GM12891 (cell line): ENCODE data around the gene WSCD2.

Experiments used
- POLR2A ChIP-seq: IDR thresholded peaks from 2 replicates; pipeline ENCODE4 v1.6.1; 2011; ENCODE audit warnings: low read depth, low read length, control low read depth
- POLR2AphosphoS5 ChIP-seq: IDR thresholded peaks from 2 replicates; pipeline ENCODE4 v1.6.1; 2011; ENCODE audit warnings: low read depth, low read length, control low read depth
- POU2F2 ChIP-seq: IDR thresholded peaks from 2 replicates; pipeline ENCODE4 v1.6.1; 2011; ENCODE audit warnings: low read depth, mild to moderate bottlenecking, control low read depth, low read length, moderate library complexity
- TAF1 ChIP-seq: IDR thresholded peaks from 2 replicates; pipeline ENCODE4 v1.6.1; 2011; ENCODE audit warnings: low read depth, low read length, control low read depth

DNA sequence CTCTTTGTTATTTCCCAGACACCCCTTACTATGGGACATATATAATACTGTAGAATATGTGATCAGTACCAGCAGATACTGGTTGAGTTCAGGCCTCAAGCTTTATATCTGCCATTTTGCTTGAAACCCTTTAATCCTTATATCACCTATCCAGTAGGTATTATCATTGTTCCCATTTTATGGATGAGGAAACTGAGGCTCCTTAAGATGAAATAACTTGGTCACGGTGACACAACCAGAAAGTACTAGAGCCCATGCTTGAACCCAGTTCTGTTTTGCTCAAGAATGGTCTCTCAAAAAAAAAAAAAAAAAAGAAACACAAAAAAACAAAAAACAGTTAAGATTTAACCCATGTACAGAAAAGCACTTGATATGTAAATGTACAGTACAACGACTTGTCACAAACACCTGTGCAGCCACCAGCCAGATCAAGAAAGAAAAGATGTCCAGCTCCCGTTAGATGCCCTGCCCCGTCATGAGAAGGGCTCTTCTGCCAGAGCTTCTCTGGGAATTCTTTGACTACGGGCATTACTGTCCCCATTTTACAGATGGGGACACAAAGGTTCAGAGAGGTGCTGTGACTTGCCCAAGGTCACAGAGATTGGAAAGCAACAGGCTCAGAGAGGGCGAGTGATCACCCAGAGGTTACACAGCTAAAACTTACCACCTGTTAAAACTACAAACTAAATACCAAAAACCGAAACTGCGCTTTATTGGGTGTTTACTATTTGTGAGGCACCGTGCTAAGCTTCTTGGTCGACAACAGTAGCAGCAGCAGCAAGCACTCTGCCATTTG is 669 bp upstream of the WSCD2 start:
- TF ChIP-seq POLR2AphosphoS5 (no peak), POLR2A (no peak), TAF1 (no peak), POU2F2 (no peak)
